HK-2 (cell line): ENCODE data around the gene RPS19.
"Not testable (repeated sequence)": the region's sequence is repeated elsewhere in the genome, so short reads cannot be mapped to it uniquely, and the experiment has no call there.

ENCODE experiments used
- DNase-seq: peaks from one replicate; pipeline ENCODE4 v3.0.0-alpha.2; 2018; ENCODE audit not compliant: unreplicated experiment

RPS19 gene

DNA sequence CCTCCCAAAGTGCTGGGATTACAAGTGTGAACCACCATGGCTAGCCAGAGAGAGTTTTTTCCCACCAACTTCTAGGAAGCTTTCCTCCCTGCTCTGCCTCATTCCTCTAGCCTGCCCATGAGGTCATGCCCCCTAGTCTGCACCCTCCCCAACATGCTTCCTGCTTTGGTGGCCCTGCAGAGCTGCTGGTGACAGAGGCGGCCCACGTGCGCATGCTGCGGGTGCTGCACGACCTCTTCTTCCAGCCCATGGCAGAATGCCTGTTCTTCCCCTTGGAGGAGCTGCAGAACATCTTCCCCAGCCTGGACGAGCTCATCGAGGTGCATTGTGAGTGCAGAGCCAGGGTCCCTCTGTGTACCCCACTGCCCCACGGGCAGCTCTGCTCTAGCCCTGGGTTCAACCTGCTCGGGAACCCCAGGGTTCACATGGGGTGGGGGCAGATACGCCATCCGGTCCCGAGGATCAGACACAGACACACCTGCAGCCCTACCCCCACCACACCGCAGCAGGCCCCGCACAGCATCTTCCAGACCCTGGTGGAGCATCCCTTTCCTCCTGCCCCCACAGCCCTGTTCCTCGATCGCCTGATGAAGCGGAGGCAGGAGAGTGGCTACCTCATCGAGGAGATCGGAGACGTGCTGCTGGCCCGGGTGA lies 41.8 kb downstream of the RPS19 start:
- DNase-seq = no peak

DNA sequence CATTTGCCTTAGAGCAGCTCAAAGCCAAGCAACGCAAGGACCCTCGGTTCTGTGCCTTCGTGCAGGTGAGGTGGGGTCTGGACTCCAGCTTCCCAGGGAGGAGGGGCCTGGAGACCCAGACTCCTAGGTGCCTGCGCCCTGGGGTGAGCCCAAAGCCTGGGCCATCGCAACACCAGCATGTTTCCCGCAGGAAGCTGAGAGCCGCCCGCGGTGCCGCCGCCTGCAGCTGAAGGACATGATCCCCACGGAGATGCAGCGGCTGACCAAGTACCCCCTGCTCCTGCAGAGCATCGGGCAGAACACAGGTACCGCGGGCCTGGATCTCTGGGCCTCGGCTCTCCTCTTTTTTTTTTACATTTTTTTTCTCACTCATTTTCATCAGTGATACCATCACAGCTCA lies 42.5 kb downstream of the RPS19 start:
- no peak for DNase-seq

DNA sequence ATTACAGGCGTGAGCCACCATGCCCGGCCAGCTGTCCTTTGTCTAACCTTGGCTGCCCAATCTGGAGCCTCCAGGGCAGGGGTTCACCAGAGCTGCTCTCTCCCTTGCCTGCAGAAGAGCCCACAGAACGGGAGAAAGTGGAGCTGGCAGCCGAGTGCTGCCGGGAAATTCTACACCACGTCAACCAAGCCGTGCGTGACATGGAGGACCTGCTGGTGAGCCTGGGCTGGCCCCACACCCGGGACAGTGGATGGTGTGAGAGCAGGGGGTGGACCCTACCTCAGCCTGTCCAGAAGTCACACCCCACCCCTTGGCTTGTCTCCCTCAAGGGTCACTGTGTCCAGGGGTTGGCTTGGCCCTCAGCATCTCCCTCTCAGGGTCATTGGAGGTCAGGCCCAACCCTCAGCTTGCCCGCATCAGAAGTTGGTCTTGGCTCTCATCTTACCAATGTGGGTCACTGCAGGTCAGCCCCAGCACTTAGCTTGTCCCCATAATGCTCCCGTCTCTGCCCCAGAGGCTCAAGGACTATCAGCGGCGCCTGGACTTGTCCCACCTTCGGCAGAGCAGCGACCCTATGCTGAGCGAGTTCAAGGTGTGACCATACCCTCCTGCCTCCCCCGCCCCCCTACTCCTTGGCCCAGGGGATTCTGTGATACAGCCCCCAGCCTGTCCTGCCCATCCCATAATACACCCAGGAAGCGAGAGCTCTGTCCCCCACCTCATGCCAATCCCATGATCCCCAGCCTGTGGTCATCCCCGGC lies 43.3 kb downstream of the RPS19 start:
- no peak for DNase-seq

- DNase-seq = no peak
Measured at GRCh38 chr19:41904118-41904870, 44.2 kb downstream of the RPS19 start.

DNA sequence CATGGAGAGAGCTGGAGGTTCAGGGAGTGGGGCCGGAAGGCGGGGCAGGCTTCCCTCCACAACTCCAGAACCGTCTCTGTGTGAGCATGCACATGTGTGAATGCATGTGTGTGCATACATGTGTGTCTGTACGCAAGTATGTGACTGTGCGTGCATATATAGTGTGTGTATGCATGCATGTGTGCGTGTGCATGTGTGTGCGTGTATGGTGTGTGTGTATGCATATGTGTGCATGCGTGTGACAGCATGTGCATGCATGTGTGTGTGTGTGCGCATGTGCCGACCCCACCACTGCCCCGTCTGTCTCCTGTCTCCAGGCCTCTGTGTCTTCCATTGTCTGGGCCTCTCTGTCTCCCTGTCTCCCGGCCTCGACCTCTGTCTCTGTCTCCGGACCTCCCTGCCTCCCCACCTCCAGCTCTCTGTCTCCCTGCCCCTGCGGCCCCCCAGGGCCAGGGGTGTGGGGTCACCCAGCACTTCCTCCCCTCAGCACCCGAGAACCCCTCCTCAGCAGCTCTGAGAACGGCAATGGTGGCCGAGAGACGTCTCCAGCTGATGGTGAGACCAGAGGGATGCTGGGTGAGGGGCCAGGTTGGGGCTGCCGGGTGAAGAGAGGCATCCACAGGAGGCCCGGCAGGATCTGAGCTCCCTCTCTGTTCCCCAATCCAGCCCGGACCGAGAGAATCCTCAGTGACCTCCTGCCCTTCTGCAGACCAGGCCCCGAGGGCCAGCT lies 45.4 kb downstream of the RPS19 start:
- no peak for DNase-seq

- DNase-seq = no peak
Measured at GRCh38 chr19:41906271-41906670, 46.2 kb downstream of the RPS19 start.

- DNase-seq = no peak
Measured at GRCh38 chr19:41906916-41907680, 47.0 kb downstream of the RPS19 start.

GRCh38 chr19:41907994-41908615 lies 48.0 kb downstream of the RPS19 start:
- no peak for DNase-seq

GRCh38 chr19:41908724-41909464 lies 48.8 kb downstream of the RPS19 start:
- no peak for DNase-seq

- no peak for DNase-seq
Measured at GRCh38 chr19:41909706-41910105, 49.7 kb downstream of the RPS19 start.

- DNase-seq = no peak
Measured at GRCh38 chr19:41910240-41910991, 50.4 kb downstream of the RPS19 start.

DNA sequence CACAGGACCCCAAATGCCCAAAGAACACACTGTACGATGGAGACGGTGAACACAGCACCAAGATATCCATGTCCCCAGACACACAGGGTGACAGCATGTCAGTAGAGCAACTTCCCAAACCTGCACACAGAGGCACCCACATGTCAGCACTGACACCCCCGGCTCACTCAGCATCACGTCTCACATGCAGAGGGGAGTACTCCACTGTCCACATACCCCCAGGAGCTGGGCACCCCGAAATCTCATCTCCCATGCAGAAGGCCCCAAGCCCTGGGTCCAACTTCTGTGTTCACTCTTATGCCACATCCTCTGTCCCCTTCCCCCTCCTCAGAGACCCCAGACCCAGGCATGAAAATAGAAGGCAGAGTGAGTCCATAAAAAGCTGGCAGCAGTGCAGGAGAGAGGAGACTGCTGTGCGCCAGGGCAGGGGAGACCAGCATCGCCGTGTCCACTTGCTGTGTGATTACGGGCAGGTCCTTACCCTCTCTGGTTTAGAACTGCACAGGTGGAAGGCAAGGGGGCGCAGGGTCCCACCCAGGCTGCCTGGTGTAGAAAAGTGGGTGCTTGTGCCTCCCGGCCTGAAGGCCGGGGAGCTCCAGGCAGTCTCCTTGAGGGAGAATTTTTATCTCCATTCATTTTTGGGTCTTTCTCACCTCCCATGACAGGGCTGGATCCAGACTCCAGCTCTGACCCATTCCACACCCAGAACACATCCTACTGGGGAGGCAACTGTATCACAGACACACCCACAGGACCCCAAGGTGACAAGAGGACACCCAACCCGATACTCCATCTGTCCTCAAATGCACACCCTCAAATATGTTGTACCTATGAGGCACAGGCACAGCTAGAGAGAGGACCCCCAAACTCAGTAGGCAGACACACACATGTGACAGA lies 51.2 kb downstream of the RPS19 start:
- no peak for DNase-seq

DNA sequence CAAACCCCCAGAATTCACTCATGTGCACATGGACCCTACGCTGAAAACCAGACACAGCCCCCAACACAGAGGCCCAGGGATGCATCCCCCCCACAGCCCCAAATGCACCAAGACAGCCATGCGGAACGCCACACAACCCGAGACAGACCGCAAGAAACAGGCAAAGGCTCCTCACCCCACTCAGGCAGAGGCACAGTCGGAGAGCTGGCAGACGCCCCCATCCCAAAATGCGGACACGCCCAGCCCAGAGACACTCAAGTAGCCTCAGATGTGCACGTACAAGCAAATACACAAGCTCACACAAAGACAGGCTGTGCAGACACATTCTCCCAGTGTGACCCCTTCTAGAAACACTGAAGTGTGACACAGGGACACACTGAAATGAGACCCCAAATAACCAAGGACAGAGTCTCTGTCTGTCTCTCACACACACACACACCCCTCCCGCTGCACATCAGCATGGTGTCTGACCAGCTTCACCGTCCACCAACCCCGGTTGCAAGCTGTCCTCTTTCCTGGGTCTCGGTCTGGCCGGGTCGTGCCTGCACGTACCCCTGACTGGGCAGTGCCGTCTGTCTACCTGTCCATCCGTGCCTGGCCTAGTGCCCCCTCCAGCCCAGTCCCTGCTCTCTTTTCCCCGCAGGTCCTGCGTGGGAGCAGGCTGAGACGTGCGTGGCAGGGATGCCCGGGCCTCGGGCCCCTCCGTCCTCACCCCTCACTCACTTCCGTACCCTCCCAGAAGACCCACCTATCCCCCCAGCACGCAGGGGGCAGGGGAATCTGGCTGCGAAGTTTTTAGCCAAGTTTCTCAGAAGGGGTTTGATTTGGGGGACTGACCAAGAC lies 52.1 kb downstream of the RPS19 start:
- no peak for DNase-seq

GRCh38 chr19:41912899-41913537 lies 53.0 kb downstream of the RPS19 start:
- DNase-seq = no peak

- no peak for DNase-seq
Measured at GRCh38 chr19:41913538-41914423, 53.7 kb downstream of the RPS19 start.

- DNase-seq = not testable (repeated sequence)
Measured at GRCh38 chr19:41914424-41914834, 54.4 kb downstream of the RPS19 start.
